NCI-H1694 treated with DMSO at 0.1 percent for 48 hours (cell line): ENCODE data around the gene GNB1L.

Source experiments
- DNase-seq: peaks from one replicate; lab custom pipeline; 2025; lab: John Stamatoyannopoulos, UW

The GNB1L gene

DNA sequence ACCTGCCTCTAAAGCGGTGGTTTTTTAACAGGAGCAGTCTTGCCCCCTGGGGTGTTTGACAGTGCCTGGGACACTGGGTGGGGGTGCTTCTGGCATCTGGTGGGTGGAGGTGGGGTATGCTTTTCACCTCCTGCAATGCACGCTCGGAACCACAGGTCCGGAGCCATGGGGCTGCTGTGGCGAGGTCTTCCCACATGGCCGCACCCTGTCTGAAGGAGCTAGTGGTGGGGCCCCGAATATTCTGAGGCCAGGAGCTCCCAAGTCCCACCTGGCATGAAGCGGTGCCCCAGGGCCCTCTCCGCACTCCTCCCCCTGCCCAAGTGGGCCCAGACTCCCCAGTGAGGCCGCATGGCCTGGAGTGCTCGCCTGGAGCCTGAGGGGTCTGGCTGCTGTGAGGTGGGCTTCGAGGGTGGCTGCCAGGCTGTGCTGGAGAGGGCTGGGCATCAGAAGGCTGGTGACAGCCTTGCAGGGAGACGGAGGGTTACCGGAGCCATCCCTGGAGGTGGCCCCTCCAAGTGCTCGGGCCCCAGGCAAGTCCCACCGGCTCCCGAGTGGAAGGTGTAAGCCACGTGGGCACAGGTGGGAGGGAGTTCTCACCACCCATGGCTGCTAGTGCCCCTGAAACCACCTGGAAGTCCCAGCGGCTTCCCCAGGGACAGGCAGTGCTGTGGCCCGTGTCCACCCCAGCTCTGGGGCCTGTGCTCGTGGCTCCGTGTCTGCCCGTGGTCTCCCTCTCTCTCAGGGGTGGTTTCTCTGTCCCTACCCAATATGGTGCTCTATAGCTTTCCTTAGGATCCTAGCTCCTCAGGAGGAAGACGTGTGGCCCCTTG lies 79.0 kb downstream of the GNB1L start:
- no peak for DNase-seq

DNA sequence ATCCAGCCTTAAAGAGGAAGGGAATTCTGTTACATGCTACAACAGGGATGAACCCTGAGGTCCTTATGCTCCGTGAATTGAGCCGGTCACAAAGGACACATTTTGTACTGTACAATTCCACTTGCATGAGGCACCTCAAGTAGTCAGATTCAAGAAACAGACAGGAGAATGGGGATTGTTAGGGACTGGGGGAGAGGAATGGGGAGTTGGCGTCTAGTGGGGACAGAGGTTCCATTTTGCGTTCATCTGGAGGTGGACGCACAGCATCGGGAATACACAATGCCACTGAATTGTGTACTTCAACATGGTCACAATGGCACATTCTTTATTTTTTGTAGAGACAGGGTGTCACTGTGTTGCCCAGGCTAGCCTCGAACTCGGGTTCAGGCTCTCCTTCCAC lies 80.0 kb downstream of the GNB1L start:
- no peak for DNase-seq

DNA sequence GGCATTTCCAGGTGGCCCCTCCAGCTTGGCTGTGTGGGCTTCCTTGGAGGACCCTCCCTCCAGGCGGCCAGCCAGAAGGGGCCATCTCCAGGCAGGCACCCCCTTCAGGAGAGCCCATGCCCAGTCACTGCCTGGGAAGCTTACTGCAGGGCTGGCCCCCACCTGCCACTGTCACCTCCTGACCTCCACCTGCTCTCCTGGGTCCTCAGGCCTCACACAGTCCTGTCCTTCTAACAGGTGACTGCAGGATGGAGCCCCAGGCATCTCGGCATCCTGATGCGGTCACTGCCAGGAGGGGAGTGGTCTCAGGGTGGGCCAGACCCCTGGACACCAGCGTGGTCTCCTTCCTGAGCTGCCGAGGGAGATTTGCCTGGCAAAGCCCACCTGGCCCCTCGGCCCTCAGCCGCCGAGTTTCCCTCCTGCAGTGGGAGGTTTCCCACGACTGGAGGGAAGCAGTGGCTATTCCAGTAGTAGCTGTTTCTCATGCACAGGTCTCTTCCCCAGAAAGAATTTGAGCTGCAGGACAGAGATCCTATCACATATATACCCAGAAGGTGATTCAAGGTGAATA lies 81.1 kb downstream of the GNB1L start:
- DNase-seq = no peak

DNA sequence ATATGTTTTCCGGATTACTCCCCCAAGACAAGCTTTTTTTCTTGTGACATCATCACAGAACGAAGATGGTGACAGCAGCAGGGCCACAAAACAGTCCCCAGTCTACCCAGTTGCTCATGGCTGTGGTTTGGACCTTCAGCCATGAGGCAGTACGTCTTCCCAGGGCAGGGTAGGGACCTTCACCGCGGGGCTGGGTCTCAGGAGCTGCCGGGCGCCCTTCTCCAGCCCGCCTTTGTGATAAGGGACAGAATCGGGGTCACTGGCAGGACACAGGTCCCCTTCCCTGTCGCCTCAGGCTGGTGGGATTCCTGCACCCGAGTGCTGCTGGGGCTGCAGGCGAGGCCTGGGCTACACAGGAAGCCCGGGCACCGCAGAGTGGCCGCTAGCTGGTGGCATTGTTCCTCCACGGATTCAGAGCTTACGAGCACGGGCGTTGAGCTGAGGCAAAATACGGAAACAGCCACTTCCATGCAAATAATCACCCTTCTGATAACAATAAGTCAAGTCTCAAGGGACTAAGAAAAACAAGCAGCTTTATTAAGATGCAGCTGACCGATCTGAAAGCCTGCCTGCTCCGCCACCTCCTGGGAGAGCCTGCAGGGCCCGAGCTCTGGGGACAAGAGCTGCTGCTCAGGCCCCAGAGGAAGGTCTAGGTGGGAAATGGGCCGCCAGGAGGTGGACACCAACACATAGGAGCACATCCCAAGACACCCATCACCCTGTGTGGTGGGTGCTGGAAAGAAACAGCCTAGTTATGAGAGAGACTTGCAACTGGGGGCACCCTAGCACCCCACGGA lies 81.8 kb downstream of the GNB1L start:
- DNase-seq = no peak

DNA sequence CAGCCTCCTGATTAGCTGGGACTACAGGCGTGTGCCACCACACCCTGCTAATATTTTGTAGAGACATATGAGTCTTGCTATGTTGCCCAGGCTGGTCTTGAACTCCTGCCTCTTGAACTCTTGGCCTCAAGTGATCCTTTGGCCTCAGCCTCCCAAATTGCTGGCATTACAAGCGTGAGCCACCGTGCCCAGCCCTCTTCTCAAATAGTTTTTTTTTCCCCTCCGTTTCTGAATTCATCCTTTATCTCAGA lies 82.3 kb downstream of the GNB1L start:
- no peak for DNase-seq

DNA sequence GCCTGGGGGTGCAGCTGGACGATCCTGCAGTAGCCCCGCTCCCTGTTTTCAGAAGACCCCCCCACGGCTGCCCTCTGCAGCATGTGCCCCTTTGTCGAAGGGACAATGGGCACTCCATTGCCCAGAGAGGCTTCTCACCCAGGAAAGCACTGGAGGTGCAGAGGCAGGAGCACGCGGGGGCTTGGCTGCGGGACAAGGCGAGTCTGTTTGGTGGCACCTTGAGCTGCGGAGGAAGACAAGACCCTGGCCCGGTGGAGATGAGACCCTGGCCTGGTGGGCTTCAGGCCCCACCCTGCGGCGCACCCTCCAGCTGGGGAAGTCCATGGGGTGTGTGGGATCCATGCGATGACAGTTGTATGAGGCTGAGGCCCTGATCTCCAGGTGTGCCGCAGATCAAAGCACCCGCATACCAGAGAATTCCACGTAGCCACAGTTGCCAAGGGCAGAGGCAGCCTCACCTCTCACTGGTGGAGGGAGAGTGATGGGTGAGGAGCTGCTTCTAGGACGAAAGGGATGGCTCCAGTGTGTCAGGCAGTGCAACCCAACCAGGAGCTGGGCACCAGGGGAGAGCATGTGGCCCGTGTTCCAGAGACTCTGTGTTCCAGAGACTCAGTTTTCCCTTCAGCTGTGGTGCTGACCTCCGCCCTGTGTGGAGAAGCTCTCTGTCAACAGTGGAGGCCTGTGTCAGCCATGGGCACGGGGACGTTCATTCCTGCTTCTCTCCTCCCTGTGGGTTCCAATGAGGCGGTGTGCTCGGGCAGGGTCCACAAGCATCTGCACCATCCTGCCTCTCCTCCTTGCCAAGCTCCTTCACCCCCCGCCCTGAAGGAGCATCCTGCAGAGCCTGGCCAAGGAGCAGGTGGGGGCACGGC lies 84.1 kb downstream of the GNB1L start:
- no peak for DNase-seq

DNA sequence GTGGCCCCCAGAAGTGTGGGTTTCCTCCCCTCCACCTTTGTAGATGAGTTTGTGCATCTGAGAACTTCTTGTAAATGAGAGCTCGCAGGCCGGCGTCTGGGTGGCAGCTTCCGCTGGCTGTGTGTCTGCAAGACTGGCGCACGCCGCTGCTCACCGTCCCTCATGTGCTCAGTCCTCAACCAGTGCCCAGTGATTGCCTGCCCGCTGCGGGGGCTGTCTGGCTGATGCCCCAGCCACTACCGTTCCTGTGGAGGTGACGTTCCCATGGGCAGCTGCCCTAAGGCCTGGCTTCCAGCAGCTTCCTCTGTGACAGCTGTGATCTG lies 85.3 kb downstream of the GNB1L start:
- DNase-seq = no peak

DNA sequence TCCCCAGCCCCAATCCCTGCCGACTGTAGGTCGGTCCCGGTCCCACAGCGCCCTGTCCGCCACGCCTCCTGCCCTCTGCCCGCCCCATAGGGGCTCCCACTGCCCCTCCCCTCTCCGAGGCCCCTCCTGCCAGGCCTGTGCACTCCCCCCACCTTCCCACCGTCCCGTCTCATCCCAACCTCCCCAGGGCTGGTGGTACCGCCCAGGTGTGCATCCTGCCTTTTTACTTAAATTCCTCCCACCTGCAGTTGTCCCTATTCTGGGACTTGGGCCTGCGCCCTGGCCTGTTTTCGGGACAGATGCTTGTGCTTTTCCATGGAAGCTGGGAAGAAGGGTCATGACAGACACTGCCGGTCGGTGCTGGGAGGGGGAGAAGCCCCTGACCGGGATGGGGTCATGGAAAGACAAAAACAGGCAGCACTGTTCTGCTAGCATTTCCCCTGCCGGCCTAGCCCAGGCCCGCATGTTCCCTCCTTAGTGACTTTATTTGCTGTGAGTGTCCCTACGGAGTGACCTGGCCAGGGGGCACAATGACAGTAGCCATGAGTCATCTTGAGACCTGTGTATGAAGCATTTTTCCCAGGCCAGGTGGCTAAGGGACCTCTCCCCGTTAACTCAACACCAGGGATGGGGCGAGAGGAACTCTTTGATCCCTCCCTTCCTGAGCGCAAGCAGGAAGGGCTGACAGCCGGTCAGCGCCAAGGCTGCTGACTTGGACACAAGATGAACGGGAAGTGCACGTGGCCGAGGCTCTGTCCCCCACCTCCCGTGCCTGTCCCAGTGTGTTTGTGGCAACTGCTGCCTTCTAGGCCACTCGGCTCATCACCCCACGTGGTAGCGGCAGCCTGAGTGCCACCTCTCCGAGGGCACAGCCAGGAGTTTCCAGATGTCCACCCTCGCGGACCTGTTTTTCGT lies 87.0 kb downstream of the GNB1L start:
- no peak for DNase-seq

DNA sequence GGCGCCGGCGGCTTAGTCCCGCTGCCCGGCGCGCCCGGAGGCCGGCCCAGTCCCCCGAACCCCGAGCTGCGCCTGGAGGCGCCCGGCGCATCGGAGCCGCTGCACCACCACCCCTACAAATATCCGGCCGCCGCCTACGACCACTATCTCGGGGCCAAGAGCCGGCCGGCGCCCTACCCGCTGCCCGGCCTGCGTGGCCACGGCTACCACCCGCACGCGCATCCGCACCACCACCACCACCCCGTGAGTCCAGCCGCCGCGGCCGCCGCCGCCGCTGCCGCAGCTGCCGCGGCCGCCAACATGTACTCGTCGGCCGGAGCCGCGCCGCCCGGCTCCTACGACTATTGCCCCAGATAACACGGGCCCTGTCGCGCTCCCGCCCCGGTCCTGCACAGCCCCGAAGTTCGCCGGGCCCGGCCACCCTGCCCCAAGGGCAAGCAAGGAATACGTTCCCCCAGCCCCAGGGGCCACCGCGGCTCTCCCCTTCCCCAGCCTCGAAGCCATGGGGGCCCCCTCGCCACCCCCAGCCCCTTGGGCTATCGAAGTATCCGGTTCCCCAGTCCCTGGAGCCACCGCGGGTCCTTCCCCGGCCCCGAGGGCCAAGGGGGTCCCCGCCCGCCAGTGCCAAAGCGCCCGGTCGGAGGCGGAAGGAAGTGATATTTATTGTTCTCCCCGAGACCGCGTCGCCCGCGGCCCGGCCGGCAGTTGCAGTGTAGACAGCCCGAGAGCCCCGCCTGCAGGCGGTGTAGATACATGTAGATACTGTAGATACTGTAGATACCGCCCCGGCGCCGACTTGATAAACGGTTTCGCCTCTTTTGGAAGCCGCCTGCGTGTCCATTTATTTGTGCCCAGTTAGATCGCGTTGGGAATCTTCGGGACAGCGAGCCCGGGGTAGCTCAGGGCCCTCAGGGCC lies 87.9 kb downstream of the GNB1L start:
- DNase-seq = no peak

DNA sequence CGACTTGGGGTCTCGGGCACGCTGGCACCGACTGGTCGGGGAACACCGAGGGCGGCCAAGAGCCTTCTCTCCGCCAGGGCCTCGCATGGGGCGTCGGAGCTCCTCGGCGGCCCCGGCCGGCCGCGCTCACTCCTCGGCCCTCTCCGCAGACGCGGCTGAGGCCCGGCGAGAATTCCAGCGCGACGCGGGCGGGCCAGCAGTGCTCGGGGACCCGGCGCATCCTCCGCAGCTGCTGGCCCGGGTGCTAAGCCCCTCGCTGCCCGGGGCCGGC lies 88.5 kb downstream of the GNB1L start:
- DNase-seq = no peak

DNA sequence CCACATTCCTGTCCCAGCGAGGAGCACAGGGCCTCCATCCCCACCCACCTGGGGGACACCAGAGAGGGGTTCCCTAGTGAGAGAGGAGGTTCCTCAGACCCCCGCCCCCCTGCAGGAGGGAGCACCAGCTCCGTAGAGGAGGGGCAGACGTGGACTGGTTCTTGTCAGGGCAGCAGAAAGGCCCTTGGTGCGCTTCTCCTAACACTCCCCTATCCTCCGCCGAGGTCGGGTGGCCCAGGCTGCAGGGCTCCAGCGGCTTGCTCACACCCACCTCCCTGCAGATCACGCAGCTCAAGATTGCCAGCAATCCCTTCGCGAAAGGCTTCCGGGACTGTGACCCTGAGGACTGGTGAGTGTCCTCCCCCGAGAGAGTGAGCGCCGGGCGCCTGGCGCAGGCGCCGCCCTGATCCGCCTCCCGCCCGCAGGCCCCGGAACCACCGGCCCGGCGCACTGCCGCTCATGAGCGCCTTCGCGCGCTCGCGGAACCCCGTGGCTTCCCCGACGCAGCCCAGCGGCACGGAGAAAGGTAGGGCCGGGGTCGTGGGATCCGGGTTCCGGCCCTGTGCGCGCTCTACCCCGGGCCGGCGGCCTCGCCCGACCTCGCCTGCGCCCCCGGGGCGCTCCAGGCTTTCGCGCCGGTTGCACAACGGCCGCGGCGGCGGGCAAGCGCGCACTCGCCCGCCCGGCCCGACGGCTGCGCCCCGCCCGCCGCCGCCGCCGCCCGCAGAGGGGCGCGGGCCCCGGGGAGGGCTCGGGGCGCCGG lies 89.0 kb downstream of the GNB1L start:
- no peak for DNase-seq

DNA sequence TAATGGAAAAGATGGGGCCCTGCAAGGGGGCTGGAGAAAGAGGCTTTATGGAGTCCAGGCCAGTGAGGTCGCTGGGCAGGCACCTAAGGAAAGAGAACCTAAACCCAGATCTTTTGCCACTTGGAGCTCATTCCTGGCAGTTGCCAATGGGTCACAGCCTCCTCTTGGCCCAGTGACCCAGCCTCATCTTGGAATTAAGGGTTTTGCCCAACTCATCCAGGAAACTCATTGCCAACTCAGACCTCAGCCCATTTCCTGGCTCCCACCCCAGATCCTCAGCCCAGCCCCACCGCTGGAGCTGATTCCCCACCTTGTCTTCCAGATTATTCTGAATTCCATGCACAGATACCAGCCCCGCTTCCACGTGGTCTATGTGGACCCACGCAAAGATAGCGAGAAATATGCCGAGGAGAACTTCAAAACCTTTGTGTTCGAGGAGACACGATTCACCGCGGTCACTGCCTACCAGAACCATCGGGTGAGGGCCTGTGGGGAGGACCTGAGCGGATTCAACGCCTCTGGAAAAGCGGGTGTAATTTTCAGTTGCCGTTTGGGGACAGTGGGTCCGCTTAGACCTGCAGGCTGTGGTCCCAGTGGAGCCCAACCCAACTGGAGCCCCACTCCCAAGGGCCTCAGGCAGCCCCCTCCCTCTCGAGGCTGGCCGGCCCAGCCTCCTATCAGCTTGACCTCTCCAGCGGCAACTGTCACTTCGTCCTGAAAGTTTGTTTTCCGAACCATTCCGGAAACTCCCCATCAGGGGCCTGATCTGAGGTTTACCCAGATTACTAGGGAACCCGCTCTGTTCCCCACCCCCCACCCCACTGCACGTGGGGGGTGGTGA lies 89.8 kb downstream of the GNB1L start:
- no peak for DNase-seq

DNA sequence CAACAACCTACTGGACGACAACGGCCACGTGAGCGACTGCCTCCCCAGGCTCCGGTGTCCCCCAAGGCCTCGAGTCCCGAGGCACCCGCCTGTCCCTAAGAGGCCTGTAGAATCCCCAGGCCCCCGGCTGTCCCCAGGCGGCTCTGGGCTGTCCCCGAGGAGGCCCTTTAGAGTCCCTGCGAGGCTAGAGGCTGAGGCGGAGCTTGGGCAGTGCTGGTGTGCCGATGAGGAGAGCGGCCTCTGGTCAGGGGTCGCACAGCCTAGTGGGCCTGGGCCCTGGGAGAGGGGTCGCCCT lies 90.4 kb downstream of the GNB1L start:
- no peak for DNase-seq

DNA sequence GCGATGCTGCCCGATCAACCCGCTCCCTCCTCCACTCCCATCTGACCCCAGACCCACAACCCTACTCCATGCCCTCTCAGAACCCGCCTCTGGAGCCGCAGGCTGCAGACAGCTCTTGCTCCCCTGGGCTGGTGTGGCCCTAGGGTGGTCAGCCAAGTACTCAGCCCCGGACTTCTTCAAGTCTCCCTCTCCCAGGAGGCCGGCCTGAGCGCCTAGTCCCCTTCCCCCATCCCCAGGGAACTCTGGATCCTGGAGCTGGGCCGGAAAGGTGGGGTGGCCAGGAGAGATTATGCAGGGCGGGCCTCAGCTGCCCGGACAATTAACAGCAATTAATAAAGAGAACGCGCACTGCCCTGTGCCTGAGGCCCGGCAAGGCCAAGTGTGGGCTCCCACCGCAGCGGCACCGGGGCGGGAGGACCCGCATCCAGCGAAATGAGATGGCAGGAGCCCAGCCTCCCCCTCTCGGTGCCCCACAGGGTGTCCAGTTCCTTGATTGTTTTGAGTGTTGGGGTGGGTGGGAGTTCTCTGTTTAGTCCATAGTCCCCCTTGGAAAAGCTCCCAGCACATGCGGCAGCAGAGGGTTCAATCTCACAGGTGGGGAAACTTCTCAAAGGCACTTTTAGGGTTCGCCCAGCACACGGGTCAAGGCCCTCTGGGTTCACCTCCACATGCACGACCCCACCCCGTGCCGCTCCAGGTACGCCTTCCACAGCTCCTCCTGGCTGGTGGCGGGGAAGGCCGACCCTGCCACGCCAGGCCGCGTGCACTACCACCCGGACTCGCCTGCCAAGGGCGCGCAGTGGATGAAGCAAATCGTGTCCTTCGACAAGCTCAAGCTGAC lies 91.0 kb downstream of the GNB1L start:
- DNase-seq = no peak

DNA sequence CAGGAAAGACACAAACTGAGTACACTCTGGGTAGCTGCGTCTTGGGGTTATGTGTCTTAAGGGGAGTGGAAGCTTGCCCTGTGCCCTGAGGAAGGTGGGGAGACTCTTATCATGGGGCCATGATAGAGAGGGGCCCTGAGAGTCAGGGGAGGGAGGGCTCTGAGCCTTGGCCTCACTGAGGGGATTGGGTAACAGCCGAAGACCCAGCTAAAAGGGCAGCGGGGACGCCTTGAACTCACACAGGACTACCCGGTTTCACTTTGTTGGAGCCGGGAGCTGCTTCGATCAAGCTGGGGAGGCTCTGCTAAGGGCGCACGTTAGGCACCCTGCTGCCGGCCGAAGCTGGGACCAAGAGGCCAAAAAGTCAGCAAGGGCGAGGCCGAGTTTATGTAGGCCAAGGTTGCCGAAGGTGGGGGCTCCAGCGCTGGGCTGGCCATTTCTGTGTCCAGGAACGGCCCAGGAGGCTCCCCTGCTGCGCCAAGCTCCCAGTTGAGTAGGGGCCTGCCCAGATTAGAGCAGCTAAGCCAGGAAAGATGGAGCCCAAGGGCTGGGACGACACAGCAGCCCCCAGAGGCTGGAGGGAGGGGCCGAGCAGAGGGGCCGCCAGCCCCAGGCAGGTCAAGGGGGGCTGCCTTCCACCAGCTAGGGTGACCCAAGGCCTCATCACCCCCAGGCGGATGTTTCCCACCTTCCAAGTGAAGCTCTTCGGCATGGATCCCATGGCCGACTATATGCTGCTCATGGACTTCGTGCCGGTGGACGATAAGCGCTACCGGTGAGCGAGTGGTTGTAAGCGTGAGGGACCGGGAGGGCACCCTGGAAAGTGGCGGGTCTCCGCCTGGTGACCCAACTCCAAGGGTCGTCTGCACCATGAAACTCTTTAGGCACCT lies 91.9 kb downstream of the GNB1L start:
- no peak for DNase-seq

DNA sequence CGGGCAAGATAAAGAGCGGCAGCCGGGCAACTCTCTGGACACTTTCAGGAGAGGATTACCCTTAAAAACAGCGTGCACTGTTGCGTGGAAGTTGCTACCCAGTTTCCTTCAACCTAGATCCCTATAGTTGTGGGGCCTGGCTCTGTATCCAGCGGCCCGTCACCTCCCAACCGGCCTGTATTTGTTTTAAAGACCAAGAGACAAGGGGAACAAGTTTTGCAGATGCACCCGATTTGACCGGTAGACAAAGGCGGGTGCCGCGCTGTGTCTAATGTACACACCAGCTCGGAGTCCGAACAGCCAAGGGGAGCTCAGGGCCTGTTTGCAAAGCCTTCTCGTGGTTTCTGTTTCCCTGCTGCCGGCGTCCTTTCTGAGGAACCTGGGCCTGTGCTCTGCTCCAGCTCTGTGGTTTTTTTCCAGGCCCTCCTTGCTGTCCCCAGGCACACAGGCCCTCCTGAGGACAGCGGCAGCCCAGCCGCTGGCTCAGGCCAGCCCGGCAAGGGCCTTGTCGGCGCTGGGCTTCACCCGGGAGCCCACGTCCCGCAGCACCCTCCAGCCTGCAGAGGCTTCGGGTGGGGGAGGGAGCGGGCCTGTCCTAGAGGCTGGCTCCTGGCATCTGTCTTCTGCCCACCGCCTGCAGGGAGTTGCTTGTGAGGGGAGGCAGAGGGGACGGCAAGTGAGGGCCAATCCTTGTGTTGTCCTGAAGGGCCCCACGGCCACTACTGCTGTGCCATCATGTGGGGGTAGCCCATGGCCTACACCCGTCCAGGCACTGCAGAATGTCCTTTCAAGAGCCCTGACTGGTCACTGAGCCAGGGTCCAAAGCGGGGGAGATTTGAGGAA lies 92.7 kb downstream of the GNB1L start:
- no peak for DNase-seq
